ENCODE data around the gene COL6A2.
A peak's percentile ranks its signal among the peaks of the same experiment; 100 is the strongest.

The COL6A2 gene

GRCh38 chr21:46149205-46149901 is 51.4 kb downstream of the COL6A2 start:
- Histone ChIP-seq H3K4me3 (no peak overlapping the region), H3K9me3 (no peaks in the 10 kb centered on the region), H3K36me3 (no peaks in the 10 kb centered on the region), H3K27ac (no peak overlapping the region), H3K4me1 (peaks cover 0 to 12% (median 6%) of the 10 kb centered on the region in 4 donors), H3K27me3 (peaks cover 0 to 14% of the 10 kb centered on the region in 2 donors)
- no peak for TF ChIP-seq CTCF (IDR thresholded peaks at IDR 0.05)
- DNase-seq, result peak; percentile 15 to 48
- intact Hi-C loops (cut with DNase I; ENCODE audit: low total_unique reads), result loop anchor here (10.0 kb wide), 2 partner anchors 45 to 135 kb away; partner anchors contain the start of genes MCM3AP and YBEY

- Histone ChIP-seq H3K36me3 (no peaks in the 10 kb centered on the region), H3K4me3 (no peak overlapping the region), H3K27ac (no peak overlapping the region), H3K27me3 (peaks cover 0 to 17% of the 10 kb centered on the region in 2 donors), H3K4me1 (peaks cover 0 to 12% (median 6%) of the 10 kb centered on the region in 4 donors), H3K9me3 (no peaks in the 10 kb centered on the region)
- intact Hi-C loops (cut with DNase I; ENCODE audit: low total_unique reads), result no loop called here
- DNase-seq, result peak; percentile 9 to 48
- TF ChIP-seq CTCF (IDR thresholded peaks at IDR 0.05), result no peak
These were observed 52.2 kb downstream of the COL6A2 start for GRCh38 chr21:46150073-46150472.

GRCh38 chr21:46150491-46151121 is 52.7 kb downstream of the COL6A2 start:
- peak; percentile 12 to 60 for DNase-seq
- peaks cover 0 to 17% of the 10 kb centered on the region in 2 donors for H3K27me3 ChIP-seq
- no peak for TF ChIP-seq CTCF (IDR thresholded peaks at IDR 0.05)

GRCh38 chr21:46151261-46151988 is 53.5 kb downstream of the COL6A2 start:
- DNase-seq, result peak; percentile 17 to 59
- intact Hi-C loops (cut with DNase I; ENCODE audit: low total_unique reads), result no loop called here
- Histone ChIP-seq H3K36me3 (no peaks in the 10 kb centered on the region), H3K4me3 (no peak overlapping the region), H3K4me1 (peaks cover 0 to 12% (median 6%) of the 10 kb centered on the region in 4 donors), H3K9me3 (no peaks in the 10 kb centered on the region), H3K27ac (no peak overlapping the region), H3K27me3 (peaks cover 0 to 17% of the 10 kb centered on the region in 2 donors)
- TF ChIP-seq CTCF (IDR thresholded peaks at IDR 0.05), result no peak

More at GRCh38 chr21:46150491-46151121, 52.7 kb downstream of the COL6A2 start:
- H3K27ac ChIP-seq, result no peak overlapping the region
- no peaks in the 10 kb centered on the region for H3K9me3 ChIP-seq
- H3K4me1 ChIP-seq, result peaks cover 0 to 12% (median 6%) of the 10 kb centered on the region in 4 donors
- intact Hi-C loops (cut with DNase I; ENCODE audit: low total_unique reads), result no loop called here
- no peaks in the 10 kb centered on the region for H3K36me3 ChIP-seq
- H3K4me3 ChIP-seq, result no peak overlapping the region

GRCh38 chr21:46151989-46152926 is 54.3 kb downstream of the COL6A2 start:
- intact Hi-C loops (cut with DNase I; ENCODE audit: low total_unique reads), result no loop called here

More at GRCh38 chr21:46151989-46152926, 54.3 kb downstream of the COL6A2 start:
- no peaks in the 10 kb centered on the region for H3K9me3 ChIP-seq
- DNase-seq, result peak in 1 of 2 donors; percentile 14
- no peak overlapping the region for H3K27ac ChIP-seq
- H3K36me3 ChIP-seq, result no peaks in the 10 kb centered on the region
- peaks cover 0 to 12% (median 6%) of the 10 kb centered on the region in 4 donors for H3K4me1 ChIP-seq
- no peak overlapping the region for H3K4me3 ChIP-seq
- H3K27me3 ChIP-seq, result peaks cover 0 to 17% of the 10 kb centered on the region in 2 donors
- TF ChIP-seq CTCF (IDR thresholded peaks at IDR 0.05), result no peak

All from tibial artery (tissue), 4 donors.